ENCODE results near the gene FMN1.

The FMN1 gene

DNA sequence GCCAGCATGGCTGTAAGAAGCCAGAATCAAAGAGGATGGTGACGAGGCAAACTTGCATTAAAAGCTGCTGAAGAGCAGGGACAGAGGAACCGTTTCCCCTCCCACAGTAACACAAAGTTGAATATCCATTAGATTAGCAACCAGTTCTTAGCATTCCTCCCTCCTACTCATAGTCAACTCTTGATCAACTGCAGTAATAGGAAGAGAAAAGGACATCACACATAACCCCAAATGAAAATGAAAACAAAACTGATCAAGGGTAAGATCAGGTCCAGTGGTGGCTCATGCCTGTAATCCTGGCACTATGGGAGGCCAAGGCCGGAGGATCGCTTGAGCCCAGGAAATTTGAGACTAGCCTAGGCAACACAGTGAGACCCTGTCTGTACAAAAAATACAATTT, 311.6 kb downstream of the FMN1 start:
- no peak for DNase-seq (ENCODE audit: low spot score)
- ChIA-PET POLR2A (ENCODE audit: low non-redundant PET) (no interaction called here), CTCF (no interaction called here)
- H3K27ac ChIP-seq = no peak overlapping the region
- TF ChIP-seq, protein P1, sequence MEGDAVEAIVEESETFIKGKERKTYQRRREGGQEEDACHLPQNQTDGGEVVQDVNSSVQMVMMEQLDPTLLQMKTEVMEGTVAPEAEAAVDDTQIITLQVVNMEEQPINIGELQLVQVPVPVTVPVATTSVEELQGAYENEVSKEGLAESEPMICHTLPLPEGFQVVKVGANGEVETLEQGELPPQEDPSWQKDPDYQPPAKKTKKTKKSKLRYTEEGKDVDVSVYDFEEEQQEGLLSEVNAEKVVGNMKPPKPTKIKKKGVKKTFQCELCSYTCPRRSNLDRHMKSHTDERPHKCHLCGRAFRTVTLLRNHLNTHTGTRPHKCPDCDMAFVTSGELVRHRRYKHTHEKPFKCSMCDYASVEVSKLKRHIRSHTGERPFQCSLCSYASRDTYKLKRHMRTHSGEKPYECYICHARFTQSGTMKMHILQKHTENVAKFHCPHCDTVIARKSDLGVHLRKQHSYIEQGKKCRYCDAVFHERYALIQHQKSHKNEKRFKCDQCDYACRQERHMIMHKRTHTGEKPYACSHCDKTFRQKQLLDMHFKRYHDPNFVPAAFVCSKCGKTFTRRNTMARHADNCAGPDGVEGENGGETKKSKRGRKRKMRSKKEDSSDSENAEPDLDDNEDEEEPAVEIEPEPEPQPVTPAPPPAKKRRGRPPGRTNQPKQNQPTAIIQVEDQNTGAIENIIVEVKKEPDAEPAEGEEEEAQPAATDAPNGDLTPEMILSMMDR (conservative IDR thresholded peaks at IDR 0.05; ENCODE audit: low read depth) = no peak

DNA sequence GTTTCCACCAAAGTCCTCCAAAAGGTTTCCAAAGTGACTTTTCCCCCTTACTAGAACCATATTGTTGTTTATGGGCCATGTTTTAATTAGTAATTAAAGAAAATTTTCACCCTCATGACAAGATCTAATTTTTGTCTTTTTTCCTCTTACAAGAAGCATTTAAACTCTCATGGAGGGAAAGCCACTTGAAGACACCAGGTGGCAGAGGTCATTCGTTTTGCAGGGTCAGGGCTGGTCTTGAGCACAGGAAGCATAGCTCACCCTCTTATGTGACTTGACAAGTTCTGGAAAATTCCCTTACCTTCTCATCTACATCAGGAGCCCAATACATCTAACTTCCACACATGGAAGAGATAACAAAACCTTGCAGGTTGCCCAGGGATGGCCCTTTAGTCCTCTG, 313.0 kb downstream of the FMN1 start:
- ChIA-PET CTCF (no interaction called here), POLR2A (ENCODE audit: low non-redundant PET) (no interaction called here)
- TF ChIP-seq, protein P1 (conservative IDR thresholded peaks at IDR 0.05; ENCODE audit: low read depth) = no peak
- DNase-seq (ENCODE audit: low spot score) = no peak
- no peak overlapping the region for H3K27ac ChIP-seq

DNA sequence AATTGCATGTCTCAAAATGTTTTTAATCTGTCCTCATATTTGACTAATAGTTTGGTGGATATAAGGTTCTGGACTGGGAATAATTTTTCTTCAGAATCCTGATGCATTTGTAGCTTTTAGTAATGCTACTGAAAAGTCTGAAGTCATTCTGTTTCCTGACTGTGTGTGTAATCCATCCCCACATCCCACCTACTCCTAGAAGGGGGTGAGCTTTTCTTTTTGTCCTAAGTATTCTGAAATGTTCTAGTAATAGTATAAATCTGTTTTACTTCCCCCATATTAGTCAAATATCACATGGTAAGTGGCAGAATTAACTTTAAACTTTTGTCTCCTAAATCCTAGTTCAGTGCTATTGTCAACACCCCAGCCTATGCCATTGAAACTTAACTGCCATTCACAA, 313.9 kb downstream of the FMN1 start:
- CTCF ChIA-PET = interaction anchor here (0.7 kb wide), 1 partner anchor 85 kb away, joined by 3 read pairs; no protein-coding TSS in a partner anchor
- TF ChIP-seq, protein P1 (conservative IDR thresholded peaks at IDR 0.05; ENCODE audit: low read depth) = no peak
- H3K27ac ChIP-seq = no peak overlapping the region
- no peak for DNase-seq (ENCODE audit: low spot score)
- POLR2A ChIA-PET (ENCODE audit: low non-redundant PET) = no interaction called here

DNA sequence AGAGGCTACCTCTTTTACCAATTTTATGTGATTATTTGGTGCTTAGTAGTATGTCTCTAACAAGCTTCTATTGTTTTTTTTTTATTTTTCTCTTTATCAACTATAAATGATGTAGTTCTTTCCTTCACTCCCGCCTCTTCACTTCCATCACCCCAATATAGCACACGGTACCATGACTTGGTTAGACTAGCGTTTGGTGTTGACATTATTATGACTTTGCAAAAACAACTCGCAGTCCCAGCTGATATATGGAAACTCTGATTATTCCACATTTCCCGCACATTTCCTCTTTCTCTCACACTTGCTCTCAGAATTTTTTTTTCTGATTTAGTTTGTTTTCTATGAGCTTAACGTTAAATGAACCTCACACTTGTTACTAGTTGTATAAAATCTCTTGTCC, 314.5 kb downstream of the FMN1 start:
- DNase-seq (ENCODE audit: low spot score) = no peak
- CTCF ChIA-PET = no interaction called here
- no peak overlapping the region for H3K27ac ChIP-seq
- TF ChIP-seq, protein P1 (conservative IDR thresholded peaks at IDR 0.05; ENCODE audit: low read depth) = no peak
- POLR2A ChIA-PET (ENCODE audit: low non-redundant PET) = no interaction called here

DNA sequence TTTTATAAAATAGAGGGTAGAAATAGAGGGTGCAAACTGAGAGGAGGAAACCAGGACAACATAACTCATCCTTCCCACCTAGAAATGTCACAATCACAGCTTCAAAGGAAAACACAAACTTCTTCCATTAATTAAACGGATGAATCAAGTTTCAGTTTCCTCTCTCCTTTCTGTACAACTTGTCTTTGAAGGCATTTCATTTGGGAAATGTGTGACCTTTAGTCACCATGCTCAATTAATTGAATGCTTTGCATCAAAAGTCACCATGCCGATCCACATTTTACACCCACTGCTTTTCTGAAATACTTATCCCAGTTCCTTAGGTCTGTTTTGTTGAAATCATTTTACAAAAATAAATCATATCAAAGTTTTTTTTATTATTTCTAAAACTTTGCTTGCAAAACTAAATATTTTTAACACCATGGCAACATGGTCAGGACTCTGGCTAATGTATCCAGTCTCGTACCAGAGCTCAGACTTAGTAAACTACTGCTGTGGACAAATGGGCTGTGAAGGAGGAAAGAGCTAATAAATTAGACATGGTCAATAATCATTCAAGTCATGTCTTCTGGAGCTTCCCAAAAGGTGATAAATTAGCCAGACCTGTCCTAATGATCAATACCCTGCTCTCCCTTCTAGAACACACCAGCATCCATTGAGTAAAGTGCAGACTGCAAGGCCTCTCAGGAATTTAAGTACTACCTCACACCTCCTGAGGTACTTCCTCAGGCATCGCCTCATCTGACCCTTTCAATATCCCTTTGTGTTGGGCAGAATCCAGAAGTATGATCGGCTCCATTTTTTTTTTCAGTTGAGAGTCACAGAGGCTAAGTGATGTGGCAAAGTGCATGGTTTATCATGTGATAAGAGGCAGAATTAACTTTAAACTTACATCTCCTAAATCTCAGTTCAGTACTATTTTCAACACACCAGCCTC, 315.4 kb downstream of the FMN1 start:
- no peak for DNase-seq (ENCODE audit: low spot score)
- ChIA-PET POLR2A (ENCODE audit: low non-redundant PET) (no interaction called here), CTCF (interaction anchor here (0.6 kb wide), 1 partner anchor 35 kb away, joined by 5 read pairs; no protein-coding TSS in a partner anchor)
- H3K27ac ChIP-seq = no peak overlapping the region
- TF ChIP-seq, protein P1 (conservative IDR thresholded peaks at IDR 0.05; ENCODE audit: low read depth) = no peak

DNA sequence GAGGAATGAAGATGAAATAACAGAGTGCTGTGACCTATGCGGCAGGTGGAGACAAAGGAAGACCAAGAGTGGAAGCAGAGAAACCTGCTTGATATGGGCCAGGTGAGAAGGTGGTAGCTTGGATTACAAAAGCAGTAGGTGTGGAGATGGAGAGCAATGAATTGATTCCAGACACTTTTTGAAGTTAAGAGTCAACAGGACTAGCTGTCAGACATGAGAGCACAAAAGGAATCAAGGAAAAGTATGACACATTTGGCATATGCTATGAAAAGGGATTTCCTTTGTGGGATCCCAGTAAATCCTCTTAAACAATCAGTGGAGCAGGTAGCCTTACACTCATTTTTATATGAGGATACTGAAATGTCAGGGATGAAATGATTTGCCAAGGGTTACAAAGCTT, 316.2 kb downstream of the FMN1 start:
- ChIA-PET POLR2A (ENCODE audit: low non-redundant PET) (no interaction called here), CTCF (interaction anchor here (0.6 kb wide), 1 partner anchor 35 kb away, joined by 5 read pairs; no protein-coding TSS in a partner anchor)
- TF ChIP-seq, protein P1 (conservative IDR thresholded peaks at IDR 0.05; ENCODE audit: low read depth) = no peak
- no peak overlapping the region for H3K27ac ChIP-seq
- DNase-seq (ENCODE audit: low spot score) = no peak
